Measurements from ENCODE around the gene ART4.

GRCh38 chr12:14836336-14837210 is 6.8 kb downstream of the ART4 start:
- TF ChIP-seq, protein P1, sequence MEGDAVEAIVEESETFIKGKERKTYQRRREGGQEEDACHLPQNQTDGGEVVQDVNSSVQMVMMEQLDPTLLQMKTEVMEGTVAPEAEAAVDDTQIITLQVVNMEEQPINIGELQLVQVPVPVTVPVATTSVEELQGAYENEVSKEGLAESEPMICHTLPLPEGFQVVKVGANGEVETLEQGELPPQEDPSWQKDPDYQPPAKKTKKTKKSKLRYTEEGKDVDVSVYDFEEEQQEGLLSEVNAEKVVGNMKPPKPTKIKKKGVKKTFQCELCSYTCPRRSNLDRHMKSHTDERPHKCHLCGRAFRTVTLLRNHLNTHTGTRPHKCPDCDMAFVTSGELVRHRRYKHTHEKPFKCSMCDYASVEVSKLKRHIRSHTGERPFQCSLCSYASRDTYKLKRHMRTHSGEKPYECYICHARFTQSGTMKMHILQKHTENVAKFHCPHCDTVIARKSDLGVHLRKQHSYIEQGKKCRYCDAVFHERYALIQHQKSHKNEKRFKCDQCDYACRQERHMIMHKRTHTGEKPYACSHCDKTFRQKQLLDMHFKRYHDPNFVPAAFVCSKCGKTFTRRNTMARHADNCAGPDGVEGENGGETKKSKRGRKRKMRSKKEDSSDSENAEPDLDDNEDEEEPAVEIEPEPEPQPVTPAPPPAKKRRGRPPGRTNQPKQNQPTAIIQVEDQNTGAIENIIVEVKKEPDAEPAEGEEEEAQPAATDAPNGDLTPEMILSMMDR (IDR thresholded peaks at IDR 0.05; ENCODE audit: extremely low read depth in 1 of 2, insufficient read depth in 1 of 2, low read depth in 1 of 2, low read length in 2 of 2) = no peak
- no peak for TF ChIP-seq POLR2A (IDR thresholded peaks at IDR 0.05; ENCODE audit: low read depth, low read length)
- no peak for TF ChIP-seq MYC (IDR thresholded peaks at IDR 0.05; ENCODE audit: low read depth, low read length)
- no peak for TF ChIP-seq EZH2 (IDR thresholded peaks at IDR 0.05; ENCODE audit: borderline replicate concordance, low read depth, low read length, severe bottlenecking)
